ENCODE results near the gene INSR. TPM values are rescaled to one million over a fixed set of nuclear protein-coding genes. Genes with fewer than 3 reads are reported as not detected.

INSR gene
- total and polyA plus RNA-seq, 2 of the 8 experiments (the other 6 are each of a cell fraction or from before 2014, with no cell fraction given) = 13.1 to 48.7 TPM

GRCh38 chr19:7224995-7225394, 69.2 kb downstream of the INSR start:
- Histone ChIP-seq H4K20me1 (replicated peaks in 1 of 2; ENCODE audit: control insufficient read depth in 1 of 2, insufficient read depth in 2 of 2, low read length in 2 of 2) (peaks cover 2 to 10% of the 10 kb centered on the region in 2 experiments), H3K4me3 (ENCODE audit: extremely low read depth in 1 of 4, insufficient read depth in 2 of 4, low read depth in 3 of 4, low read length in 4 of 4) (no peak overlapping the region), H3K79me1 (ENCODE audit: low read depth, low read length) (peaks cover 6% of the 10 kb centered on the region), H3K9ac (replicated peaks in 1 of 4; ENCODE audit: extremely low read depth in 1 of 4, low read depth in 3 of 4, low read length in 3 of 4) (no peak overlapping the region), H3K9me3 (ENCODE audit: insufficient read depth in 2 of 2, low read depth in 1 of 2, low read length in 1 of 2) (no peaks in the 10 kb centered on the region), H3K56ac (replicated peaks; ENCODE audit: insufficient read length, low read depth, low read length) (no peak overlapping the region), H2AFZ (ENCODE audit: low read length) (no peak overlapping the region), H2BK12ac (ENCODE audit: low read depth, low read length) (no peak overlapping the region), H2BK120ac (replicated peaks; ENCODE audit: low read depth, low read length) (no peak overlapping the region), H2BK5ac (ENCODE audit: low read depth, low read length) (no peak overlapping the region), H3K23me2 (ENCODE audit: low read depth, low read length) (peaks cover 7% of the 10 kb centered on the region; the same call in 1 of the 2 replicates), H2BK20ac (ENCODE audit: low read length) (no peak overlapping the region), H3K27me3 (replicated peaks in 1 of 4; ENCODE audit: control insufficient read depth in 3 of 4, extremely low read depth in 1 of 4, insufficient read depth in 3 of 4, low read length in 3 of 4) (no peaks in the 10 kb centered on the region), H2AK5ac (ENCODE audit: low read depth, low read length) (no peak overlapping the region), H3K36me3 (ENCODE audit: control insufficient read depth in 2 of 4, insufficient read depth in 4 of 4, low read length in 3 of 4) (no peaks in the 10 kb centered on the region), H4K5ac (ENCODE audit: insufficient read length, low read depth, low read length) (no peak overlapping the region), H3K23ac (ENCODE audit: insufficient read length) (no peak overlapping the region), H4K8ac (ENCODE audit: extremely low read depth, insufficient read depth, low read length) (no peak overlapping the region; the same call in 1 of the 2 replicates), H3K14ac (ENCODE audit: insufficient read length) (no peak overlapping the region), H4K91ac (replicated peaks; ENCODE audit: insufficient read length, low read length) (no peak overlapping the region), H3K4me1 (replicated peaks in 1 of 4; ENCODE audit: control insufficient read depth in 3 of 4, insufficient read depth in 4 of 4, low read length in 3 of 4) (peaks cover 0 to 4% (median 1%) of the 10 kb centered on the region in 4 experiments; a peak in 4 of 7 replicates), H3K27ac (ENCODE audit: low read depth, low read length) (no peak overlapping the region), H2BK15ac (ENCODE audit: low read length) (no peak overlapping the region), H3K4me2 (ENCODE audit: insufficient read depth in 1 of 2, low read depth in 2 of 2, low read length in 2 of 2) (no peak overlapping the region), H3K79me2 (ENCODE audit: control insufficient read depth in 1 of 2, insufficient read depth in 2 of 2, low read length in 2 of 2) (peaks cover 4 to 40% of the 10 kb centered on the region in 2 experiments; a peak in 3 of 4 replicates), H3K4ac (replicated peaks; ENCODE audit: insufficient read length, low read depth, low read length) (no peak overlapping the region), H3K18ac (ENCODE audit: extremely low read depth, low read length) (no peak overlapping the region)
- CTCF ChIA-PET (ENCODE audit: partially characterized antibody) = interaction anchor here (1.3 kb wide), 1 partner anchor 33 kb away, joined by 3 read pairs; no protein-coding TSS in a partner anchor
- no peak for DNase-seq (ENCODE audit: low read depth in 1 of 2, low spot score in 2 of 2)
- 85% methylated on average over 6 of the region's 7 CpGs; no CpG with 5 or more reads in 1 of the 2 experiments for WGBS, 2 experiments (ENCODE audit: extremely low coverage in 1 of 2, insufficient coverage in 1 of 2, insufficient read length in 1 of 2, insufficient replicate concordance in 2 of 2, low coverage in 1 of 2, low lambda C conversion rate in 2 of 2, missing lambda C conversion rate in 1 of 2)
- peak in 1 of 2 experiments; percentile 75; a peak in 1 of 4 replicates for TF ChIP-seq HDAC2 (IDR thresholded peaks at IDR 0.05; ENCODE audit: borderline replicate concordance in 1 of 2, low read depth in 2 of 2, low read length in 2 of 2)
- peak; percentile 76; the same call in 1 of the 2 replicates for TF ChIP-seq KDM1A (IDR thresholded peaks at IDR 0.05; ENCODE audit: borderline replicate concordance, low read length)
- no peak for TF ChIP-seq SRF (IDR thresholded peaks at IDR 0.05; ENCODE audit: low read depth, low read length)
- POLR2A ChIA-PET (ENCODE audit: partially characterized antibody) = no interaction called here
- no peak for FAIRE-seq

Measured in H1 (cell line).